22Rv1 (cell line): ENCODE measurements around the gene ERICH6.

Source experiments
- H3K27ac ChIP-seq: fragments of 450-650 bp; 2 replicates; pipeline ENCODE4 v1.5.1; 2017
- CTCF ChIP-seq: fragments of 450-650 bp; IDR thresholded peaks from 2 replicates; pipeline ENCODE4 v1.5.1; 2017; ENCODE audit warnings: mild to moderate bottlenecking
- ZFX ChIP-seq: fragments of 450-650 bp; IDR thresholded peaks from 2 replicates; pipeline ENCODE4 v1.6.1; 2017; ENCODE audit warnings: antibody characterized with exemption, borderline replicate concordance

Gene ERICH6

GRCh38 chr3:150697646-150698045 lies 6.1 kb downstream of the ERICH6 start:
- TF ChIP-seq ZFX (no peak), CTCF (no peak)
- H3K27ac ChIP-seq = no peak overlapping the region

- no peak overlapping the region for H3K27ac ChIP-seq
- TF ChIP-seq ZFX (no peak), CTCF (no peak)
Measured at GRCh38 chr3:150691414-150692040, 12.2 kb downstream of the ERICH6 start.

- TF ChIP-seq CTCF (no peak), ZFX (no peak)
- no peak overlapping the region for H3K27ac ChIP-seq
Measured at GRCh38 chr3:150687613-150688012, 16.1 kb downstream of the ERICH6 start.

- H3K27ac ChIP-seq = no peak overlapping the region
- TF ChIP-seq CTCF (no peak), ZFX (no peak)
Measured at GRCh38 chr3:150682824-150683223, 20.9 kb downstream of the ERICH6 start.

GRCh38 chr3:150682279-150682678 lies 21.4 kb downstream of the ERICH6 start:
- no peak overlapping the region for H3K27ac ChIP-seq
- no peak for TF ChIP-seq ZFX
- no peak for TF ChIP-seq CTCF

- no peak overlapping the region for H3K27ac ChIP-seq
- TF ChIP-seq ZFX = no peak
- no peak for TF ChIP-seq CTCF
Measured at GRCh38 chr3:150681057-150681456, 22.7 kb downstream of the ERICH6 start.

GRCh38 chr3:150680562-150680961 lies 23.2 kb downstream of the ERICH6 start:
- H3K27ac ChIP-seq = no peak overlapping the region

More at GRCh38 chr3:150680562-150680961, 23.2 kb downstream of the ERICH6 start:
- TF ChIP-seq CTCF (no peak), ZFX (no peak)
